Vagina (tissue), 2 donors: ENCODE measurements around the gene SRRT.

Experiments used
- CTCF ChIP-seq, 3 experiments: fragments of 450-650 bp in 2 of 3; fragments of 200-600 bp in 1 of 3; sonication (generic) in 1 of 3; IDR thresholded peaks; one replicate each; pipeline ENCODE4 v1.5.1; 2017 to 2019; ENCODE audit warnings: antibody characterized with exemption in 3 of 3, mild to moderate bottlenecking in 2 of 3, moderate library complexity in 2 of 3
- POLR2A ChIP-seq, 2 donors: fragments of 450-650 bp; IDR thresholded peaks; one replicate each; pipeline ENCODE4 v1.6.1; 2017; ENCODE audit warnings: antibody characterized with exemption in 2 of 2, mild to moderate bottlenecking in 2 of 2, moderate library complexity in 2 of 2
- POLR2AphosphoS5 ChIP-seq, 2 donors: sonication (generic); formaldehyde crosslinking; IDR thresholded peaks; one replicate each; pipeline ENCODE4 v1.9.0; 2017; ENCODE audit warnings: antibody characterized with exemption in 2 of 2, mild to moderate bottlenecking in 2 of 2, low read depth in 1 of 2; ENCODE audit not compliant: insufficient read depth in 1 of 2

GRCh38 chr7:100840470-100841100 lies 34.3 kb upstream of the SRRT start:
- TF ChIP-seq POLR2AphosphoS5 (IDR thresholded peaks at IDR 0.05; ENCODE audit: insufficient read depth in 1 of 2, low read depth in 1 of 2) (no peak), POLR2A (IDR thresholded peaks at IDR 0.05) (no peak), CTCF (IDR thresholded peaks at IDR 0.05) (no peak)
